IMR-90 (cell line): ENCODE results near the gene OR10H5. TPM values are rescaled to one million over a fixed set of nuclear protein-coding genes. Genes with fewer than 3 reads are reported as not detected.

Experiments used
- ATAC-seq: fragments of 200-7000 bp; cut with Tn5 transposase; 2 replicates; pipeline ENCODE4 v1.9.1; 2020; ENCODE audit warnings: low read depth, mild to moderate bottlenecking, moderate library complexity
- BruUV-seq: library from RNA; stranded (reverse); fragments of 400-500 nt; replicated peaks from 2 replicates; lab custom pipeline; 2021; lab: Mats Ljungman, UMichigan
- CTCF ChIA-PET: fragments of 300-600 bp; formaldehyde crosslinking; extraction: SDS; loops from one replicate; lab custom pipeline; 2021; ENCODE audit warnings: antibody characterized with exemption; lab: Yijun Ruan, JAX
- POLR2A ChIA-PET: fragments of 300-600 bp; sonication (Branson Sonifier 250); formaldehyde crosslinking; loops from one replicate; lab custom pipeline; 2022; ENCODE audit warnings: antibody characterized with exemption; ENCODE audit not compliant: unreplicated experiment; lab: Charles Lee
- DNase-seq: peaks from one replicate; pipeline ENCODE4 v3.0.0; 2013
- H2AFZ ChIP-seq: replicated peaks from 2 replicates; pipeline ENCODE3; 2013; ENCODE audit warnings: low read length, mild to moderate bottlenecking; ENCODE audit not compliant: poor library complexity
- H2AK5ac ChIP-seq: 2 replicates; pipeline ENCODE4 v1.6.1; 2013; ENCODE audit warnings: low read depth, low read length, inconsistent platforms
- H2AK9ac ChIP-seq: replicated peaks from 2 replicates; pipeline ENCODE3; 2013; ENCODE audit warnings: mild to moderate bottlenecking, low read depth, low read length, moderate library complexity; ENCODE audit not compliant: poor library complexity
- H2BK120ac ChIP-seq: 2 replicates; pipeline ENCODE4 v1.6.1; 2013; ENCODE audit warnings: low read depth, low read length, inconsistent platforms
- H2BK15ac ChIP-seq: 3 replicates; pipeline ENCODE4 v1.6.1; 2013; ENCODE audit warnings: low read depth, low read length, inconsistent platforms
- H2BK20ac ChIP-seq: 2 replicates; pipeline ENCODE4 v1.6.1; 2013; ENCODE audit warnings: low read depth, mild to moderate bottlenecking, inconsistent platforms, low read length, moderate library complexity
- H2BK5ac ChIP-seq: 2 replicates; pipeline ENCODE4 v1.6.1; 2013; ENCODE audit warnings: mild to moderate bottlenecking, low read depth, low read length, inconsistent platforms; ENCODE audit not compliant: poor library complexity, severe bottlenecking
- H3K14ac ChIP-seq: replicated peaks from 2 replicates; pipeline ENCODE4 v1.6.1; 2013; ENCODE audit warnings: low read depth, low read length, inconsistent platforms
- H3K18ac ChIP-seq: 2 replicates; pipeline ENCODE4 v1.6.1; 2013; ENCODE audit warnings: low read depth, low read length, control low read depth
- H3K23ac ChIP-seq: 2 replicates; pipeline ENCODE4 v1.6.1; 2013; ENCODE audit warnings: low read depth, low read length, inconsistent platforms
- H3K27ac ChIP-seq: 2 replicates; pipeline ENCODE4 v1.5.1; 2013; ENCODE audit warnings: mild to moderate bottlenecking, control low read depth, low read length; ENCODE audit not compliant: insufficient read depth
- H3K27me3 ChIP-seq: 2 replicates; pipeline ENCODE4 v1.6.1; 2013; ENCODE audit warnings: low read length; ENCODE audit not compliant: control insufficient read depth, insufficient read depth
- H3K36me3 ChIP-seq: 2 replicates; pipeline ENCODE4 v1.6.1; 2013; ENCODE audit warnings: low read length, mixed read lengths; ENCODE audit not compliant: control insufficient read depth, insufficient read depth
- H3K4ac ChIP-seq: 2 replicates; pipeline ENCODE4 v1.6.1; 2013; ENCODE audit warnings: low read depth, low read length, inconsistent platforms
- H3K4me1 ChIP-seq: 2 replicates; pipeline ENCODE4 v1.6.1; 2013; ENCODE audit warnings: low read length, mixed read lengths; ENCODE audit not compliant: control insufficient read depth, insufficient read depth
- H3K4me2 ChIP-seq: 2 replicates; pipeline ENCODE4 v1.6.1; 2013; ENCODE audit warnings: low read depth, mild to moderate bottlenecking, control low read depth, low read length, moderate library complexity
- H3K4me3 ChIP-seq: 2 replicates; pipeline ENCODE4 v1.5.1; 2013; ENCODE audit warnings: low read depth, mild to moderate bottlenecking, control low read depth, low read length, moderate library complexity; ENCODE audit not compliant: insufficient read depth
- H3K56ac ChIP-seq: 2 replicates; pipeline ENCODE4 v1.6.1; 2013; ENCODE audit warnings: low read length, inconsistent platforms; ENCODE audit not compliant: insufficient read depth; ENCODE audit errors: extremely low read depth
- H3K79me1 ChIP-seq, 2 experiments: 2 replicates each; pipeline ENCODE4 v1.6.1; 2013; ENCODE audit warnings: low read length in 2 of 2, inconsistent platforms in 1 of 2, low read depth in 1 of 2
- H3K9ac ChIP-seq: 2 replicates; pipeline ENCODE4 v1.6.1; 2013; ENCODE audit warnings: low read depth, low read length, control low read depth
- H3K9me1 ChIP-seq: 2 replicates; pipeline ENCODE4 v1.6.1; 2013; ENCODE audit warnings: low read length, inconsistent platforms; ENCODE audit not compliant: insufficient read depth
- H3K9me3 ChIP-seq: 2 replicates; pipeline ENCODE4 v1.6.1; 2013; ENCODE audit warnings: low read length; ENCODE audit not compliant: control insufficient read depth, insufficient read depth
- H4K20me1 ChIP-seq: 2 replicates; pipeline ENCODE4 v1.6.1; 2013; ENCODE audit warnings: low read length, inconsistent platforms; ENCODE audit not compliant: insufficient read depth
- H4K5ac ChIP-seq: 2 replicates; pipeline ENCODE4 v1.6.1; 2013; ENCODE audit warnings: mild to moderate bottlenecking, low read depth, low read length, control low read depth
- H4K8ac ChIP-seq, 2 experiments: 2 replicates each; pipeline ENCODE4 v1.6.1; 2013; ENCODE audit warnings: low read depth in 2 of 2, low read length in 2 of 2, control low read depth in 1 of 2, inconsistent platforms in 1 of 2
- H4K91ac ChIP-seq: 2 replicates; pipeline ENCODE4 v1.6.1; 2013; ENCODE audit warnings: low read depth, low read length, inconsistent platforms; ENCODE audit not compliant: insufficient read depth
- CHD1 ChIP-seq: IDR thresholded peaks from 2 replicates; pipeline ENCODE4 v1.6.1; 2012; ENCODE audit warnings: low read depth, low read length, improper control_type of control experiment
- WGBS, 2 experiments: methylation state at CpG; one replicate each; pipeline versions ENCODE4 v1.1.5 to v1.1.7; 2013; ENCODE audit warnings: missing lambda C conversion rate in 2 of 2; ENCODE audit not compliant: insufficient read length in 1 of 2; ENCODE audit errors: extremely low coverage in 2 of 2; 5-methylcytosine and 5-hydroxymethylcytosine counted together
- dilution Hi-C: fragments of 300-500 bp; cut with HindIII; formaldehyde crosslinking; loops from one replicate; pipeline ENCODE4 v1.14.3; 2018; ENCODE audit warnings: low sequenced_read_pairs; ENCODE audit not compliant: unreplicated experiment
- in situ Hi-C: fragments of 300-500 bp; cut with MboI; formaldehyde crosslinking; loops from 3 replicates; pipeline ENCODE4 v1.14.3; 2019; ENCODE audit warnings: low sequenced_read_pairs, inconsistent platforms, mixed read lengths
- intact Hi-C: fragments of 100-400 bp; cut with micrococcal nuclease; formaldehyde crosslinking; loops from 2 replicates; pipeline ENCODE4 v1.10.0; 2022
- polyA plus RNA-seq, 3 experiments: library from polyadenylated mRNA; depleted of rRNA; stranded (reverse); fragments of >200 nt; gene quantifications; 2 replicates each; pipeline ENCODE4 v1.2.3, GENCODE V29; 2012; ENCODE audit warnings: low replicate concordance in 1 of 3
- total RNA-seq: library from RNA; depleted of rRNA; stranded (reverse); fragments of >200 nt; gene quantifications from 2 replicates; pipeline ENCODE4 v1.2.3, GENCODE V29; 2012

OR10H5 gene
- total and polyA plus RNA-seq, 2 of the 4 experiments (the other 2 are of a cell fraction) = not detected

GRCh38 chr19:15840833-15841232 lies 53.4 kb downstream of the OR10H5 start:
- no peak overlapping the region for H2BK20ac ChIP-seq
- H3K4me3 ChIP-seq = no peak overlapping the region
- H3K4me1 ChIP-seq = no peaks in the 10 kb centered on the region
- H3K56ac ChIP-seq = no peak overlapping the region
- no peak overlapping the region for H2AK9ac ChIP-seq
- no peaks in the 10 kb centered on the region for H3K27me3 ChIP-seq
- no peak for ATAC-seq
- no peak overlapping the region for H2BK15ac ChIP-seq
- no peak overlapping the region for H4K5ac ChIP-seq
- no peaks in the 10 kb centered on the region for H3K9me1 ChIP-seq
- no peaks in the 10 kb centered on the region for H4K20me1 ChIP-seq
- H2AFZ ChIP-seq = no peak overlapping the region
- in situ Hi-C loops = loop anchor here (25.0 kb wide), 1 partner anchor 346 kb away; the partner anchor contains the start of genes AP1M1 and FAM32A
- H3K4ac ChIP-seq = no peak overlapping the region
- CTCF ChIA-PET = no interaction called here
- H2BK5ac ChIP-seq = no peak overlapping the region
- no peaks in the 10 kb centered on the region for H3K36me3 ChIP-seq
- intact Hi-C loops = no loop called here
- POLR2A ChIA-PET = no interaction called here
- H3K18ac ChIP-seq = no peak overlapping the region
- no peaks in the 10 kb centered on the region for H3K9me3 ChIP-seq
- H3K79me1 ChIP-seq = no peaks in the 10 kb centered on the region
- no peak overlapping the region for H3K23ac ChIP-seq
- H3K14ac ChIP-seq = no peak overlapping the region
- no peak overlapping the region for H2AK5ac ChIP-seq
- TF ChIP-seq CHD1 = no peak
- H3K9ac ChIP-seq = no peak overlapping the region
- H4K8ac ChIP-seq = no peak overlapping the region
- no peak overlapping the region for H4K91ac ChIP-seq
- H3K4me2 ChIP-seq = no peak overlapping the region
- DNase-seq = no peak
- no peak overlapping the region for H3K27ac ChIP-seq
- dilution Hi-C loops = no loop called here
- no CpG with 5 or more reads among the region's 2 CpGs for WGBS, 2 experiments
- H2BK120ac ChIP-seq = no peak overlapping the region
- BruUV-seq = no TSS peak
